Epithelial cell of esophagus (primary cell): ENCODE measurements around the gene STPG1.

ENCODE experiments used
- DNase-seq: peaks from one replicate; pipeline ENCODE4 v3.0.0; 2010; ENCODE audit warnings: low read depth
- H3K4me3 ChIP-seq: 2 replicates; pipeline ENCODE4 v1.5.1; 2011; ENCODE audit warnings: mild to moderate bottlenecking, low read length, control low read depth
- CTCF ChIP-seq: IDR thresholded peaks from 2 replicates; pipeline ENCODE4 v1.5.1; 2011; ENCODE audit warnings: low read depth, mild to moderate bottlenecking, low read length, control low read depth, inconsistent platforms; ENCODE audit not compliant: insufficient read depth; ENCODE audit errors: missing control alignments

The STPG1 gene

GRCh38 chr1:24373710-24374109 is 39.9 kb downstream of the STPG1 start:
- no peak for TF ChIP-seq CTCF
- DNase-seq = peak; percentile 73
- no peak overlapping the region for H3K4me3 ChIP-seq

GRCh38 chr1:24373044-24373443 is 40.5 kb downstream of the STPG1 start:
- no peak for DNase-seq
- no peak overlapping the region for H3K4me3 ChIP-seq
- no peak for TF ChIP-seq CTCF

GRCh38 chr1:24369801-24370200 is 43.8 kb downstream of the STPG1 start:
- DNase-seq = no peak
- TF ChIP-seq CTCF = no peak
- no peak overlapping the region for H3K4me3 ChIP-seq

GRCh38 chr1:24369199-24369598 is 44.4 kb downstream of the STPG1 start:
- no peak for TF ChIP-seq CTCF
- peak; percentile 51 for DNase-seq
- no peak overlapping the region for H3K4me3 ChIP-seq

- DNase-seq = no peak
These were observed 46.9 kb downstream of the STPG1 start for GRCh38 chr1:24366707-24367106.

GRCh38 chr1:24364975-24365678 is 48.5 kb downstream of the STPG1 start:
- no peak for TF ChIP-seq CTCF
- H3K4me3 ChIP-seq = no peak overlapping the region
- peak; percentile 98 for DNase-seq

More at GRCh38 chr1:24366707-24367106, 46.9 kb downstream of the STPG1 start:
- no peak overlapping the region for H3K4me3 ChIP-seq
- TF ChIP-seq CTCF = no peak

GRCh38 chr1:24364605-24364974 is 49.0 kb downstream of the STPG1 start:
- no peak for DNase-seq
- H3K4me3 ChIP-seq = no peak overlapping the region
- TF ChIP-seq CTCF = no peak
